Caco-2 (cell line): ENCODE data around the gene ASPG. TPM values are rescaled to one million over a fixed set of nuclear protein-coding genes. Genes with fewer than 3 reads are reported as not detected.

Experiments used
- BruUV-seq: library from RNA; stranded (reverse); fragments of 400-500 nt; replicated peaks from 2 replicates; lab custom pipeline; 2021; lab: Mats Ljungman, UMichigan
- CTCF ChIA-PET: fragments of 300-600 bp; sonication (Branson Sonifier 250); formaldehyde crosslinking; loops from one replicate; lab custom pipeline; 2022; ENCODE audit warnings: antibody characterized with exemption; lab: Charles Lee
- POLR2A ChIA-PET: fragments of 300-600 bp; sonication (Branson Sonifier 250); formaldehyde crosslinking; loops from one replicate; lab custom pipeline; 2022; ENCODE audit warnings: antibody characterized with exemption; lab: Charles Lee
- DNase-seq, 2 experiments: peaks; one replicate each; pipeline versions ENCODE4 v3.0.0 to v3.0.0-alpha.2; 2020 to 2022
- H3K27me3 ChIP-seq: replicated peaks from 2 replicates; pipeline ENCODE4 v1.6.0; 2011; ENCODE audit warnings: low read length; ENCODE audit not compliant: control insufficient read depth, insufficient read depth
- H3K36me3 ChIP-seq: 2 replicates; pipeline ENCODE4 v1.5.1; 2011; ENCODE audit warnings: low read length; ENCODE audit not compliant: control insufficient read depth, insufficient read depth
- H3K4me1 ChIP-seq: fragments of 250-450 bp; sonication (Bioruptor Pico); 2 replicates; pipeline ENCODE4 v1.5.1; 2020; ENCODE audit warnings: mild to moderate bottlenecking
- H3K4me3 ChIP-seq: 2 replicates; pipeline ENCODE4 v1.5.1; 2011; ENCODE audit warnings: low read depth, mild to moderate bottlenecking, control low read depth, low read length
- H3K9me3 ChIP-seq: fragments of 250-450 bp; sonication (Bioruptor Pico); 2 replicates; pipeline ENCODE4 v1.5.1; 2020; ENCODE audit warnings: mild to moderate bottlenecking, moderate library complexity
- H3K27ac Mint-ChIP-seq: one replicate; pipeline ENCODE4 v1.8.0; 2022; ENCODE audit warnings: mixed read lengths; ENCODE audit not compliant: unreplicated experiment
- H3K27me3 Mint-ChIP-seq: one replicate; pipeline ENCODE4 v1.8.0; 2022; ENCODE audit warnings: mixed read lengths; ENCODE audit not compliant: insufficient read depth, unreplicated experiment
- H3K36me3 Mint-ChIP-seq: one replicate; pipeline ENCODE4 v1.8.0; 2022; ENCODE audit warnings: mild to moderate bottlenecking, mixed read lengths; ENCODE audit not compliant: insufficient read depth, unreplicated experiment
- H3K4me1 Mint-ChIP-seq: one replicate; pipeline ENCODE4 v1.8.0; 2022; ENCODE audit warnings: low read depth, mixed read lengths; ENCODE audit not compliant: unreplicated experiment
- H3K4me3 Mint-ChIP-seq: one replicate; pipeline ENCODE4 v1.8.0; 2022; ENCODE audit warnings: mild to moderate bottlenecking, moderate library complexity, mixed read lengths; ENCODE audit not compliant: unreplicated experiment
- H3K9me3 Mint-ChIP-seq: one replicate; pipeline ENCODE4 v1.8.0; 2022; ENCODE audit warnings: mixed read lengths; ENCODE audit not compliant: unreplicated experiment
- intact Hi-C: fragments of 100-400 bp; cut with micrococcal nuclease; formaldehyde crosslinking; loops from one replicate; pipeline ENCODE4 v1.10.0; 2022; ENCODE audit not compliant: unreplicated experiment
- microRNA-seq: library from miRNA; unstranded; fragments of <30 nt; microRNA quantifications from one replicate; pipeline ENCODE4 v1.2.0, GENCODE V29; 2022
- total RNA-seq: library from RNA; stranded (reverse); gene quantifications from 2 replicates; pipeline ENCODE4 v1.2.3, GENCODE V29; 2022
- TF ChIP-seq, protein P1 (sequence below), 2 experiments: fragments of 200-600 bp in 1 of 2; IDR thresholded peaks; 1 replicate in 1 of 2; 2 replicates in 1 of 2; pipeline versions ENCODE4 v1.5.1 to v1.8.0; 2011 to 2022; ENCODE audit warnings: antibody characterized with exemption in 1 of 2, control low read depth in 1 of 2, inconsistent platforms in 1 of 2, low read depth in 1 of 2, low read length in 1 of 2, mild to moderate bottlenecking in 1 of 2, moderate library complexity in 1 of 2; ENCODE audit not compliant: insufficient read depth in 1 of 2, severe bottlenecking in 1 of 2, unreplicated experiment in 1 of 2

Gene ASPG
- total RNA-seq, 1 experiment from 2014 or later: not detected

DNA sequence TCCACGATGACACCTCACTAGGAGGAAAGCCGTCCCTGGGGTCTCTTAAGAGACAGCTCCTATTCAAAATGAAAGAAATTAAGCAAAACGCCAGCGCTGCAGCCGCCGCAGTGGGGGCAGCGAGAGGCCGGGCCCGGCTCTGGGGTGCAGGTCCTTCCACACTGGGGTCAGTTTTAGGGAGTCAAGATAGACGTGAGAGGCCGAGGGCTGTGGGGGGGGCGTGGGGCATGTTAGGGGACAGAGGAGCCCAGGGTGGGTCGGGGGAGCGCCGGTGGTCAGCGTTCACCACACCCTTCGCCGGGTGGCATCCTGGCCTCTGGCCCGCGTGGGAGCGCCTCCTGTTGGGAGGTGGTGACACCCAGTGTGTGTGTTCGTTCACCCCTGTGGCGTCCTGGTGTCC lies 78.5 kb downstream of the ASPG start:
- intact Hi-C loops: no loop called here

DNA sequence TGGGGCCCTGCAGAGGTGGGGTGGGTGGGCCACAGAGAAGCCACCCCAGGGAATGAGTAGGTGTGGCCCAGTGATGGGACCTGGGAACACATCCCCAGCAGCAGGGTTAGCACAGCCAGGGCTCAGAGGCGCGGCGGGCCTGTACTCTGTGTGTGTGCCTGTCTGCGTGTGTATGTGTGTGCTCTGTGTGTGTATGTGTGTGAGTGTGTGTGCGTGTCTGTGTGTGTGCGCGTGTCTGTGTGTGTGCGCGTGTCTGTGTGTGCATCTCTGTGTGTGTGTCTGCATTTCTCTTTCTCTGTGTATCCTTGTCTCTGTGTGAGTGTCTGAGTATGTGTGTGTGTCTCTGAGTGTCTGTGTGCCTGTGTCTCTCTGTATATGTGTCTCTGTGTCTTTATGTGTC lies 79.0 kb downstream of the ASPG start:
- no peaks in the 10 kb centered on the region for H3K36me3 Mint-ChIP-seq
- no peak for DNase-seq
- Histone ChIP-seq H3K9me3 (no peaks in the 10 kb centered on the region), H3K36me3 (no peaks in the 10 kb centered on the region), H3K4me3 (no peak overlapping the region), H3K27me3 (no peaks in the 10 kb centered on the region; the same call in 1 of the 2 replicates), H3K4me1 (no peaks in the 10 kb centered on the region)
- ChIA-PET CTCF (no interaction called here), POLR2A (no interaction called here)
- no peak overlapping the region for H3K4me3 Mint-ChIP-seq
- H3K27me3 Mint-ChIP-seq: peaks cover 3% of the 10 kb centered on the region
- TF ChIP-seq, protein P1, sequence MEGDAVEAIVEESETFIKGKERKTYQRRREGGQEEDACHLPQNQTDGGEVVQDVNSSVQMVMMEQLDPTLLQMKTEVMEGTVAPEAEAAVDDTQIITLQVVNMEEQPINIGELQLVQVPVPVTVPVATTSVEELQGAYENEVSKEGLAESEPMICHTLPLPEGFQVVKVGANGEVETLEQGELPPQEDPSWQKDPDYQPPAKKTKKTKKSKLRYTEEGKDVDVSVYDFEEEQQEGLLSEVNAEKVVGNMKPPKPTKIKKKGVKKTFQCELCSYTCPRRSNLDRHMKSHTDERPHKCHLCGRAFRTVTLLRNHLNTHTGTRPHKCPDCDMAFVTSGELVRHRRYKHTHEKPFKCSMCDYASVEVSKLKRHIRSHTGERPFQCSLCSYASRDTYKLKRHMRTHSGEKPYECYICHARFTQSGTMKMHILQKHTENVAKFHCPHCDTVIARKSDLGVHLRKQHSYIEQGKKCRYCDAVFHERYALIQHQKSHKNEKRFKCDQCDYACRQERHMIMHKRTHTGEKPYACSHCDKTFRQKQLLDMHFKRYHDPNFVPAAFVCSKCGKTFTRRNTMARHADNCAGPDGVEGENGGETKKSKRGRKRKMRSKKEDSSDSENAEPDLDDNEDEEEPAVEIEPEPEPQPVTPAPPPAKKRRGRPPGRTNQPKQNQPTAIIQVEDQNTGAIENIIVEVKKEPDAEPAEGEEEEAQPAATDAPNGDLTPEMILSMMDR (IDR thresholded peaks at IDR 0.05; ENCODE audit: insufficient read depth in 1 of 2, low read depth in 1 of 2, low read length in 1 of 2, severe bottlenecking in 1 of 2, unreplicated experiment in 1 of 2): no peak
- BruUV-seq: no TSS peak
- H3K4me1 Mint-ChIP-seq: no peaks in the 10 kb centered on the region
- H3K9me3 Mint-ChIP-seq: no peaks in the 10 kb centered on the region
- intact Hi-C loops: no loop called here
- H3K27ac Mint-ChIP-seq: no peak overlapping the region

More for the DNA sequence above, 78.5 kb downstream of the ASPG start:
- Mint-ChIP-seq H3K36me3 (no peaks in the 10 kb centered on the region), H3K4me3 (no peak overlapping the region), H3K27ac (no peak overlapping the region), H3K27me3 (peaks cover 3% of the 10 kb centered on the region), H3K4me1 (no peaks in the 10 kb centered on the region), H3K9me3 (no peaks in the 10 kb centered on the region)
- H3K9me3 ChIP-seq: no peaks in the 10 kb centered on the region
- no peaks in the 10 kb centered on the region for H3K4me1 ChIP-seq
- no peaks in the 10 kb centered on the region; the same call in 1 of the 2 replicates for H3K27me3 ChIP-seq
- BruUV-seq: no TSS peak
- TF ChIP-seq, protein P1 (IDR thresholded peaks at IDR 0.05; ENCODE audit: insufficient read depth in 1 of 2, low read depth in 1 of 2, low read length in 1 of 2, severe bottlenecking in 1 of 2, unreplicated experiment in 1 of 2): no peak
- H3K36me3 ChIP-seq: no peaks in the 10 kb centered on the region
- no peak overlapping the region for H3K4me3 ChIP-seq
- CTCF ChIA-PET: no interaction called here
- no peak for DNase-seq
- POLR2A ChIA-PET: no interaction called here

Small RNAs within 50 kb of the gene (microRNA-seq; reads per million reads assigned to microRNA genes)
- gene MIR203A: not detected
- not detected for gene MIR203B

Other genes with a start within 250 kb of the ASPG start
- gene PPP1R13B, start 238.1 kb upstream of the ASPG start, total RNA-seq: 15.8 and 16.7 TPM in 2 replicates
- not detected in 2 replicates for gene TDRD9, start 157.2 kb upstream of the ASPG start, total RNA-seq
- not detected in 2 replicates for gene RD3L, start 143.2 kb upstream of the ASPG start, total RNA-seq
- gene KIF26A, start 52.9 kb downstream of the ASPG start, total RNA-seq: 4.2 and 5.5 TPM in 2 replicates